Bronchial epithelial cell (primary cell): ENCODE measurements around the gene TSC22D3. TPM values are rescaled to one million over a fixed set of nuclear protein-coding genes. Genes with fewer than 3 reads are reported as not detected.

Source experiments
- DNase-seq: peaks from one replicate; pipeline ENCODE4 v3.0.0-alpha.2; 2010; ENCODE audit warnings: low read depth
- FAIRE-seq: peaks from 2 replicates; lab custom pipeline; 2011; peaks lifted over from hg19 to GRCh38; lab: Jason Lieb, UNC
- H3K27me3 ChIP-seq: 2 replicates; pipeline ENCODE4 v1.5.1; 2011; ENCODE audit warnings: low read length; ENCODE audit not compliant: control insufficient read depth, insufficient read depth
- H3K36me3 ChIP-seq: 2 replicates; pipeline ENCODE4 v1.5.1; 2011; ENCODE audit warnings: low read length; ENCODE audit not compliant: control insufficient read depth, insufficient read depth
- H3K4me3 ChIP-seq: 2 replicates; pipeline ENCODE4 v1.5.1; 2011; ENCODE audit warnings: mild to moderate bottlenecking, low read depth, low read length, control low read depth
- CTCF ChIP-seq: IDR thresholded peaks from 2 replicates; pipeline ENCODE4 v1.5.1; 2011; ENCODE audit warnings: mild to moderate bottlenecking, moderate library complexity, low read length, control low read depth, inconsistent platforms; ENCODE audit not compliant: insufficient read depth, severe bottlenecking
- total RNA-seq: library from RNA; depleted of rRNA; stranded (reverse); fragments of >200 nt; gene quantifications from 2 replicates; pipeline ENCODE4 v1.2.1, GENCODE V29; 2014

Gene TSC22D3
- total RNA-seq, 1 donor from 2014 or later: 83.5 TPM

GRCh38 chrX:107775000-107775733 is 420 bp downstream of the TSC22D3 start:
- no peak for DNase-seq
- FAIRE-seq: no peak
- Histone ChIP-seq H3K27me3 (no peaks in the 10 kb centered on the region), H3K36me3 (no peaks in the 10 kb centered on the region), H3K4me3 (peak overlapping the region; percentile 56)
- TF ChIP-seq CTCF: no peak

- no peak for TF ChIP-seq CTCF
- Histone ChIP-seq H3K27me3 (no peaks in the 10 kb centered on the region), H3K36me3 (no peaks in the 10 kb centered on the region), H3K4me3 (peak overlapping the region; percentile 56)
- no peak for DNase-seq
- FAIRE-seq: no peak
These were observed 1.6 kb downstream of the TSC22D3 start for GRCh38 chrX:107773906-107774435.

- Histone ChIP-seq H3K4me3 (no peak overlapping the region), H3K36me3 (no peaks in the 10 kb centered on the region), H3K27me3 (no peaks in the 10 kb centered on the region)
- FAIRE-seq (no peak), DNase-seq (no peak)
- TF ChIP-seq CTCF: no peak
These were observed 2.4 kb downstream of the TSC22D3 start for GRCh38 chrX:107773206-107773605.

GRCh38 chrX:107769581-107770317 is 5.8 kb downstream of the TSC22D3 start:
- Histone ChIP-seq H3K27me3 (no peaks in the 10 kb centered on the region), H3K36me3 (peaks cover 1% of the 10 kb centered on the region), H3K4me3 (no peak overlapping the region)
- DNase-seq (no peak), FAIRE-seq (no peak)
- no peak for TF ChIP-seq CTCF

GRCh38 chrX:107768051-107768450 is 7.5 kb downstream of the TSC22D3 start:
- no peak overlapping the region for H3K4me3 ChIP-seq
- TF ChIP-seq CTCF: no peak
- peaks cover 1% of the 10 kb centered on the region for H3K36me3 ChIP-seq
- FAIRE-seq: no peak
- no peak for DNase-seq
- no peaks in the 10 kb centered on the region for H3K27me3 ChIP-seq
